HCEC 1CT (cell line): ENCODE data around the gene TMCC2.
"Not testable (repeated sequence)": the region's sequence is repeated elsewhere in the genome, so short reads cannot be mapped to it uniquely, and the experiment has no call there.

Experiments used
- DNase-seq: peaks from one replicate; pipeline ENCODE4 v3.0.0-alpha.2; 2017

TMCC2 gene

GRCh38 chr1:205263580-205264190, 35.9 kb downstream of the TMCC2 start:
- no peak for DNase-seq

- DNase-seq, result no peak
Observed at GRCh38 chr1:205266611-205267305, 39.0 kb downstream of the TMCC2 start.

- no peak for DNase-seq
Observed at GRCh38 chr1:205267306-205267902, 39.7 kb downstream of the TMCC2 start.

- DNase-seq, result no peak
Observed at GRCh38 chr1:205268846-205269680, 41.3 kb downstream of the TMCC2 start.

- no peak for DNase-seq
Observed at GRCh38 chr1:205269711-205270110, 42.0 kb downstream of the TMCC2 start.

GRCh38 chr1:205270271-205270670, 42.5 kb downstream of the TMCC2 start:
- no peak for DNase-seq

- peak; percentile 60 for DNase-seq
Observed at GRCh38 chr1:205270764-205271163, 43.0 kb downstream of the TMCC2 start.

GRCh38 chr1:205271277-205271676, 43.5 kb downstream of the TMCC2 start:
- peak; percentile 83 for DNase-seq

GRCh38 chr1:205271745-205272144, 44.0 kb downstream of the TMCC2 start:
- no peak for DNase-seq

- no peak for DNase-seq
Observed at GRCh38 chr1:205272536-205272935, 44.8 kb downstream of the TMCC2 start.

GRCh38 chr1:205273551-205273982, 45.8 kb downstream of the TMCC2 start:
- peak; percentile 52 for DNase-seq

GRCh38 chr1:205274041-205274691, 46.4 kb downstream of the TMCC2 start:
- no peak for DNase-seq

GRCh38 chr1:205275133-205275532, 47.4 kb downstream of the TMCC2 start:
- DNase-seq, result no peak

GRCh38 chr1:205275916-205276688, 48.4 kb downstream of the TMCC2 start:
- DNase-seq, result no peak

GRCh38 chr1:205276689-205277065, 48.9 kb downstream of the TMCC2 start:
- no peak for DNase-seq

- no peak for DNase-seq
Observed at GRCh38 chr1:205279986-205280385, 52.2 kb downstream of the TMCC2 start.

- not testable (repeated sequence) for DNase-seq
Observed at GRCh38 chr1:205280666-205281395, 53.1 kb downstream of the TMCC2 start.

- DNase-seq, result no peak
Observed at GRCh38 chr1:205283270-205284147, 55.8 kb downstream of the TMCC2 start.

GRCh38 chr1:205284420-205285144, 56.8 kb downstream of the TMCC2 start:
- peak; percentile 97 for DNase-seq
